Ovary (tissue), 9 donors: Measurements from ENCODE around the gene SRCAP. TPM values are rescaled to one million over a fixed set of nuclear protein-coding genes. Genes with fewer than 3 reads are reported as not detected.

ENCODE experiments used
- DNase-seq, 5 donors: peaks; one replicate each; pipeline ENCODE4 v3.0.0-alpha.2; 2019 to 2020
- H3K27ac ChIP-seq, 2 donors: fragments of 200-600 bp; one replicate each; pipeline versions ENCODE4 v1.5.1 to v1.8.0; 2019 to 2022
- H3K27me3 ChIP-seq: fragments of 200-600 bp; one replicate; pipeline ENCODE4 v1.8.0; 2022
- H3K36me3 ChIP-seq: fragments of 200-600 bp; sonication (generic); one replicate; pipeline ENCODE4 v1.5.1; 2019
- H3K4me1 ChIP-seq: one replicate; pipeline ENCODE4 v1.8.1; 2013; ENCODE audit warnings: mild to moderate bottlenecking, moderate library complexity; ENCODE audit not compliant: insufficient read depth
- H3K4me3 ChIP-seq: fragments of 200-600 bp; sonication (generic); one replicate; pipeline ENCODE4 v1.5.1; 2017
- H3K9me3 ChIP-seq, 2 donors: fragments of 200-600 bp in 1 of 2; sonication (generic) in 1 of 2; one replicate each; pipeline versions ENCODE4 v1.5.1 to v1.8.1; 2013 to 2019; ENCODE audit warnings: mild to moderate bottlenecking in 1 of 2, moderate library complexity in 1 of 2
- CTCF ChIP-seq, 3 donors: fragments of 450-650 bp in 2 of 3; fragments of 200-600 bp in 1 of 3; IDR thresholded peaks; one replicate each; pipeline versions ENCODE4 v1.5.1 to v1.8.0; 2016 to 2022; ENCODE audit warnings: antibody characterized with exemption in 3 of 3, mild to moderate bottlenecking in 1 of 3
- EP300 ChIP-seq: sonication (generic); formaldehyde crosslinking; IDR thresholded peaks from one replicate; pipeline ENCODE4 v1.6.1; 2017; ENCODE audit warnings: antibody characterized with exemption
- POLR2A ChIP-seq: fragments of 450-650 bp; IDR thresholded peaks from one replicate; pipeline ENCODE4 v1.6.1; 2017; ENCODE audit warnings: antibody characterized with exemption, mild to moderate bottlenecking, moderate library complexity
- WGBS, 3 donors: extraction: QIAGEN DNeasy Blood & Tissue Kit in 1 of 3; methylation state at CpG; one replicate each; pipeline versions ENCODE4 v1.1.5 to v1.1.7; 2013 to 2017; 5-methylcytosine and 5-hydroxymethylcytosine counted together
- intact Hi-C, 4 donors: fragments of 100-400 bp; cut with DNase I; formaldehyde crosslinking; loops; one replicate each; pipeline versions ENCODE4 v1.11.0 to v1.15.1; 2022 to 2023
- polyA plus RNA-seq, 2 donors: library from polyadenylated mRNA; stranded (reverse); fragments of 200-250 nt in 1 of 2; fragments of 350-450 nt in 1 of 2; fragmentation: Illumina TruSeq in 1 of 2; extraction: RNeasy Lipid Tissue Mini Kit (QIAGEN cat#74804) in 1 of 2; gene quantifications; one replicate each; pipeline ENCODE4 v1.2.3, GENCODE V29; 2013 to 2014
- total RNA-seq, 7 donors: library from RNA; depleted of rRNA in 2 of 7; stranded (reverse); fragments of >200 nt in 2 of 7; fragmentation: NEBNext Ultra II Directional in 3 of 7; extraction: Animal tissue kit (Norgen Biotek cat#: 25700) in 3 of 7; gene quantifications; one replicate each; pipeline versions ENCODE4 v1.1.0 to v1.2.4, GENCODE V29; 2016 to 2023
- donor health status: DM: no; HTN: no; CAD: no; lungs with moderate emphysema.
- donor health status: DM: no; HTN: no; CAD: no.
- donor health status: Bipolar disorder and iron deficiency.
- donor health status: DM: yes; HTN: yes; CAD: no.
- donor health status: DM: no; HTN: no; CAD: no.
- donor health status: DM: yes; HTN: yes; CAD: no.

The SRCAP gene
- total and polyA plus RNA-seq, 9 donors, result 11.4 to 73.1 (median 46.1) TPM

- Histone ChIP-seq H3K9me3 (no peaks in the 10 kb centered on the region), H3K27ac (peak overlapping the region; percentile 76 to 83), H3K4me3 (peak overlapping the region; percentile 62), H3K36me3 (no peaks in the 10 kb centered on the region), H3K27me3 (no peaks in the 10 kb centered on the region), H3K4me1 (peaks cover 6% of the 10 kb centered on the region)
- DNase-seq, result peak; percentile 60 to 79 (median 72)
- intact Hi-C loops, result loop anchor here in 1 of 4 donors (10.0 kb wide), 2 partner anchors 67 to 277 kb away; partner anchors contain the start of genes MYL11, TBC1D10B and ZNF785
- TF ChIP-seq POLR2A, result peak; percentile 6
- peak in 2 of 3 donors; percentile 25 to 51 for TF ChIP-seq CTCF (IDR thresholded peaks at IDR 0.05)
- TF ChIP-seq EP300, result no peak
- 0 to 1% (median 1%) methylated on average over 39 to 71 of the region's 71 CpGs for WGBS, 3 donors
Measured at GRCh38 chr16:30651124-30652004, 47.6 kb upstream of the SRCAP start.

GRCh38 chr16:30652005-30652296, 47.0 kb upstream of the SRCAP start:
- no peak for TF ChIP-seq POLR2A
- no peak for TF ChIP-seq CTCF (IDR thresholded peaks at IDR 0.05)
- TF ChIP-seq EP300, result no peak
- H3K27me3 ChIP-seq, result no peaks in the 10 kb centered on the region
- no peaks in the 10 kb centered on the region for H3K36me3 ChIP-seq
- WGBS, 3 donors, result 10 to 13% (median 12%) methylated on average over 2 of the region's 2 CpGs
- peaks cover 6% of the 10 kb centered on the region for H3K4me1 ChIP-seq
- H3K9me3 ChIP-seq, result no peaks in the 10 kb centered on the region
- peak overlapping the region; percentile 76 to 83 for H3K27ac ChIP-seq
- DNase-seq, result no peak
- intact Hi-C loops, result loop anchor here in 1 of 4 donors (10.0 kb wide), 2 partner anchors 67 to 277 kb away; partner anchors contain the start of genes MYL11, TBC1D10B and ZNF785
- H3K4me3 ChIP-seq, result peak overlapping the region; percentile 62

GRCh38 chr16:30652718-30653117, 46.3 kb upstream of the SRCAP start:
- Histone ChIP-seq H3K4me1 (peaks cover 6% of the 10 kb centered on the region), H3K27me3 (no peaks in the 10 kb centered on the region), H3K4me3 (no peak overlapping the region), H3K9me3 (no peaks in the 10 kb centered on the region), H3K27ac (no peak overlapping the region), H3K36me3 (no peaks in the 10 kb centered on the region)
- WGBS, 3 donors, result 87 to 89% (median 88%) methylated on average over 18 of the region's 18 CpGs
- intact Hi-C loops, result loop anchor here in 1 of 4 donors (10.0 kb wide), 2 partner anchors 68 to 278 kb away; partner anchors contain the start of genes MYL11, TBC1D10B and ZNF785
- peak in 2 of 5 donors; percentile 40 to 43 for DNase-seq
- TF ChIP-seq EP300, result no peak
- TF ChIP-seq POLR2A, result no peak
- TF ChIP-seq CTCF (IDR thresholded peaks at IDR 0.05), result no peak

GRCh38 chr16:30654856-30655255, 44.1 kb upstream of the SRCAP start:
- Histone ChIP-seq H3K4me1 (peaks cover 4% of the 10 kb centered on the region), H3K27ac (no peak overlapping the region), H3K36me3 (no peaks in the 10 kb centered on the region), H3K9me3 (no peaks in the 10 kb centered on the region), H3K4me3 (no peak overlapping the region), H3K27me3 (no peaks in the 10 kb centered on the region)
- intact Hi-C loops, result loop anchor here in 1 of 4 donors (5.0 to 10.0 kb wide), 3 partner anchors 42 to 280 kb away; partner anchors contain the start of genes MYL11, SRCAP, TBC1D10B and ZNF785
- peak in 2 of 5 donors; percentile 36 to 45 for DNase-seq
- no peak for TF ChIP-seq POLR2A
- no peak for TF ChIP-seq CTCF (IDR thresholded peaks at IDR 0.05)
- TF ChIP-seq EP300, result no peak
- 81 to 88% (median 88%) methylated on average over 18 of the region's 18 CpGs for WGBS, 3 donors
